ENCODE data around the gene UBA3.

GRCh38 chr3:69005791-69006482 is 74.2 kb downstream of the UBA3 start:
- TF ChIP-seq CTCF (IDR thresholded peaks at IDR 0.05; ENCODE audit: extremely low read depth in 1 of 2, insufficient read depth in 1 of 2, low read depth in 1 of 2, low read length in 2 of 2) (no peak), POLR2AphosphoS5 (IDR thresholded peaks at IDR 0.05; ENCODE audit: insufficient read depth, low read depth, low read length) (no peak), EZH2 (IDR thresholded peaks at IDR 0.05; ENCODE audit: borderline replicate concordance, low read depth, low read length, severe bottlenecking) (no peak)

Measured in endothelial cell of umbilical vein (primary cell).